Measurements from ENCODE around the gene PCAT6. TPM values are rescaled to one million over a fixed set of nuclear protein-coding genes. Genes with fewer than 3 reads are reported as not detected.
A peak's percentile ranks its signal among the peaks of the same experiment; 100 is the strongest.

PCAT6 gene
- total RNA-seq, 1 donor from 2014 or later, result 0.54 TPM

DNA sequence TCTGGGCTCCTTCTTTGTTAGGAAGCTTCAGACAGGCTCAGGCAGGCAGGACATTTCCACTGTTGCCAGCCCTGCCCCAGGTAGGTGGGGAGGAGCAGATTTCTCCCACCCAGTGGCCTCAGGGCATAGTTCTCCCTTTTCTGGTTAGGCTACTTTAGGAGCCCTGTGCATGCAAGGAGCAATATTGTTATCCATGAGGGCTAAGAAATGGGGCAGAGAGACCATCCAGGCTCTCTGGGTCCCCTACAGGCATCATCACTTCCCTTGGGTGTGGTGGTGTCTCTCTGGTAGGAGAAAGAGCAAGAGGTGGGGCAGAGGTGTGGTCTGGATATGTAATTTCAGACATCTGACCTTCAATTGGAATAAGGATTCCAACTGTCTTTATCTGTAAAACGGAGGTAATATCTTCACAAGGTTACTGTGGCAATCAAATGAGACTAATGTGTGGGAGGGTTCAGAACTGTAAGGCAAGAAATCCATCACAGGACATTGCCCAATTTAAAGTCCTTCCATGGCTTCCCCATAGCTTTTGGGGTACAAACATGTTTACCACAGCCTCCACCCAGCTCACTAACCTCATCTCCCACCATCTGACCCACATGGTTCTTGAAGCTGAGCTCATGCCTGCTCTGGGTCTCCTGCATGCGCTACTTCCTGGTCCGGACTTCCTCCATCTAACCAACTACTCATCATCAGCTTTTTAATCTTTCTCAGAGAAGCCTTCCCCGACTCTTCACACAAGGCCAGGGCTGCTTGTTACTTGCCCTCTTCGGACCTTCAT, 26.1 kb downstream of the PCAT6 start:
- DNase-seq (ENCODE audit: missing footprints), result no peak
- intact Hi-C loops (cut with DNase I), result no loop called here
- no peak for ATAC-seq

DNA sequence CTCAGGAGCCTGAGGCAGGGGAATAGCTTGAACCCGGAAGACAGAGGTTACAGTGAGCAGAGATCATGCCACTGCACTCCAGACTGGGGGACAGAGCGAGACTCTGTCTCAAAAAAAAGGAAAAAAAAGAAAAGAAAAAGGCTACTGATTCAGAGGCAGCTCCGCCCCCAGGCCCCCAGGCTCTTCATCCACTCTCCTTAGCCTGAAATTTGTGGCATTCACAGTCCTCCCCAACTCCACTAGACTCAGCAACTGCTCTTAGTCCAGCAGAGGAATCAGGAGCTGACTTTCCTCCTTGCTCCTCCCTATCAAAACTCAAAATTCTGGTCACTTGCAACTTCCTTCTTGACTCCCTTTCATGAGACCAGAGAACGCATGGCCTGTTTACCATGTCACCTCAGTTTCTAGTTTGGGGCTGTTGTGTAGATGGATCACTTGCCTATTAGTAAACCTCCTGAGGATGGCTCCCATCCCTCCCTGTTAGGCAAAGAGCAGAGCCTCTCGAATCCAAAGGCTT, 27.1 kb downstream of the PCAT6 start:
- no peak for DNase-seq (ENCODE audit: missing footprints)
- no peak for ATAC-seq
- intact Hi-C loops (cut with DNase I), result no loop called here

DNA sequence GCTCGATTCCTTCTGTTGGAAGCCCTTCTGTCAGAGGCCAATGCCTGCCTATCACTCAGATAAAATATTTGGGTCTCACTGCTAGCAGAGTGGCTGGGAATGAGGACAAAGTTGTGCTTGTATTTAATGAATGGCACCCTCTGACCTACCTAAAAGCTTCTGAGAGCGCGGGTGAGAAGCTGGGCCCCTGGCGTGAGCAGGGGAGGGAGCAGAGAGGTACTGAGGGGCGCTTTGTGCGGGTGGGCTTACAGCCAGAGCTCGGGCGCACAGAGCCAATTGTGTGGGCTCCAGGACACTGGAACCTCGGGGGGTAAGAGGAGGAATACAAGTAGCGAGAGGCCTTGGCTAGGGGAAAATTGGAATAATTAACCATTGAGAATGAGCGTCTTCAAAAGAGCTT, 32.3 kb downstream of the PCAT6 start:
- no peak for ATAC-seq
- no peak for DNase-seq (ENCODE audit: missing footprints)
- intact Hi-C loops (cut with DNase I), result no loop called here

DNA sequence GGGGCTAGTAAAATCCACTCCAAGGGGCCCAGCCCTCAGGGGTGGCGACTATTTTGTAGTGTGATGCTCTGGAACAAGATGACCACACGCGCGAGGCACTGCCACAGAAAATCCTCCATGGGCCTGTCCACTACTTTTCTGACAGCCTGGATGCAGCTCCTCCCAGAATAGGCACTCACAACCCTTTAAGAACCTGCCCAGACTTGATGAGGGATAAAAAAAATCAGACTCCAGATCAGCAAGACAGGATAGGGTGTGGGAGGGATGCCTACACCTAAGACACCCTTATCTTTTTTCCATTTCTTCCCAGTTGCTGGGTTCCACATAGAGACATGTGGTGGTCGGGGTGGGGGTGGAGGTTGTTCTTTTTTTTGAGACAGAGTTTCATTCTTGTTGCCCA, 33.5 kb downstream of the PCAT6 start:
- intact Hi-C loops (cut with DNase I), result no loop called here
- ATAC-seq (no peak), DNase-seq (ENCODE audit: missing footprints) (no peak)

DNA sequence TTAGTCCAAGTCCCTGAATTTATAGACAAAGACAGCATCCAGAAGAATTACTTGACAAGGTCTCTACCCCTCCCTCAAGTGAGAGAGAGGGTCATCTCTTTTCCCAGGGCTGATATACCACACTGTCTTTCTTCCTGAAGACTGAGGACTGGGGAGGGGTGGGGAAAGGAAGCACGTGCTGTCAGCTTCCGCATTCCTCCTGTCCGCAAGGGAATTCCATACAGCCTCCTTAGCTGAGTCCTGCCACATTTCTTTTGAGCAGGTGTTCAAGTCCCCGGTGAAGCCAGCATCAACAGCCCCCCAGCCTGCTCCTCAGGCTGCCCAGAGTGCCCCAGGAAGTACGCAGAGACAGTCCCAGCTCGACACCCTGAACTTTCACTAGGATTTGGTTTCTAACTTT, 34.2 kb downstream of the PCAT6 start:
- ATAC-seq (no peak), DNase-seq (ENCODE audit: missing footprints) (no peak)
- intact Hi-C loops (cut with DNase I), result no loop called here

DNA sequence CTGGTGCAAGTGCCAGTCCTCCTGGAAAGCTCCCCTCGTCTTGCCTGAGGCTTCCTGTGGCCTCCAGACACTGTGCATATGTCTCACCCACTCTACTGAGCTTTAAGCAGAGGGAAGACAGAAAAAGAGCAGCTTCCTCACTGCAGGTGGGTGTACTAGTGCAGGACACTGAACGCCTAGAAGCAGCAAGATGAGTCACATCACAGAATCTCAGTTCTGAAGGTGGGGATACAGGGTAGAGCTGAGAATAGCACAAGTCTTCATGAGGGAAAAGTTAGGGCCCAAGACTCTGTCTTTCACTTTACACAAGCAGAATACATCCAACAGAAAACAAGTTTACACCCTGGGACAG, 37.4 kb downstream of the PCAT6 start:
- ATAC-seq (no peak), DNase-seq (ENCODE audit: missing footprints) (no peak)
- intact Hi-C loops (cut with DNase I), result no loop called here

DNA sequence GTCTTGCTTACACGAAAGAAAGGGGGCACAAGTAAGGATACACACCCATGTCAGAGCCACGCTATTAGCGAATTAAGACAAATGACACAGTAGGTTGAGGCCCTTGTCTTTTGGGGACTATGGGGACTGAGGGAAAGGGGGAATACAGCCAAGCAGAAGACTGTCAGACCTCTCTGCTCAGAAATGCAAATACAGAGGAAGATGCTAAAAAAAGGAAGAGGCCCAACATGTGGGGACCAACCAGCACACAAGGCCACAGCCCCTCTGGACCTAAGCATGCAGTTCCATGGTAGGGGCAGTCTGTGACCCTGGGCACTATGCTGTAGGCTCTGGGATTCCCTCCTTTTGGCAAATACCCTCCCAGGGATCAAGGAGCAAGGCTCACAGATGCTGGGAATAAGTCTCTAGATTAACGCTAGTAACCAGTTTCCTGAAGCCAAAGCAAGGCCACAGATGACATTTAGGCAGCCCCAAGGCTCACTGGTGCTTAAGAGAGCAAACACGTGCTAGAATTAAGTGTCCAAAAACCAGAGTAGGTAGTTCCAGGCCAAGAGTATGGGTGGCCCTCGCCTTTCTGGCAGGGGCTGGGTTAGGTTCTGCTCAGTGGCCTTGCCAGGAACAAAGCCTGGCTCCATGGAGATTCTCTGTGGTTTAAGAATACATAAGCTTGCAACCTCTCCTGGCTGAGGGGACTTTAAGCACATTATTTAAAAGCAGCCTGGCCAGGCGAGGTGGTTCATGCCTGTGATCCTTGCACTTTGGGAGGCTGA, 40.0 kb downstream of the PCAT6 start:
- ATAC-seq (peak; percentile 38), DNase-seq (ENCODE audit: missing footprints) (no peak)
- intact Hi-C loops (cut with DNase I), result no loop called here

DNA sequence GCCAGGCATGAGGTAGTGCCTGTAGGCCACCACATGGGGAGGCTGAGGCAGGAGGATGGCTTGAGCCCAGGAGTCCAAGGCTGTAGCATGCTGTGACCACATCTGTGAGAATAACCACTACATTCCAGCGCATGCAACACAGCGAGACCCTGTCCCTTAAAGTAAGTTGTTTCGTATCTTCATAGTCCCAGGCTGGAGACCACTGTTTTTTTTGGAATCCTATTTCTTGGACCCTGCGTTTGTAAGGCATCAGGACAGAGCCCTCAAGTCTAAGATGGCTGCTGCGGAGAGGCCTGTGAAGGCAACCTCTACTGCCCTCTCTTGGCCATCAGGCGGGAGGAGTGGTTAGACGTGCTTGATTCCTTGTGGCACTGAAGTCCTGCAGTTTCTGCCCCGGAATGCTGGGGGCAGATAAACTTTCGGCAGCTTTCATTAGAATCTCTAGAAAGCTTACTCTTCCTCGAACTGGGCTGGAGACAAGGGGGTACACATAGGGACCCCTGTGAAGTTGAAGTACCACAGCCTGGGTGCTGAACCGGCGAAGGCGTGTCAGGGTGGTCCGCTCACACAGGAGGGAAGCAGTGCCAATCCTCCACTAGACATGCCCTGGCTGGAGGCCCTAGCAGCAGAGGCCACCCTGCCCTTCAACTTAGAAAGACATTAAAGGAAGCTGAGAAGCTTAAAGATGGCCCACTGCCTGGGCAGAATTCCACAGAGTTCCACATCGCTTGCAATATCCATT, 41.6 kb downstream of the PCAT6 start:
- no peak for ATAC-seq
- DNase-seq (ENCODE audit: missing footprints), result no peak
- intact Hi-C loops (cut with DNase I), result no loop called here

DNA sequence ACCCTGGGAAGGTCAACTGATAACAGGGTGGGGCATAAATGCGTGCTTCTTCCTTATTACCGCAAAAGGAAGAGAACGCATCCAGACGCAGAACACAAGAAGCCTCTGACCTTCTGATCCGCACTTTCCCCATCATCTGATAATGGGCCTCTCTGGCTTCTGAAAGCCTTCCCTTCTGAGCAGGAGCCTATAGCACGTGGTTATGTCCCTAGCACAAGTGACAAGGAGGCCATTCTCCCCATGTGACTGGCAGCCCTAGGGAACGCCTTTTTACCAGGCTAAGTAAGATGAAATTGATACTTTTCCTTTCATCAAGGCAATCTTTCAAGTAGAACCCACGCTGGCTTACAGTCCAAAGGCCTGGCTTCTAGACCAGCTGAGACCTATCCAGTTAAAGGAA, 44.0 kb downstream of the PCAT6 start:
- DNase-seq (ENCODE audit: missing footprints) (no peak), ATAC-seq (no peak)
- intact Hi-C loops (cut with DNase I), result no loop called here

DNA sequence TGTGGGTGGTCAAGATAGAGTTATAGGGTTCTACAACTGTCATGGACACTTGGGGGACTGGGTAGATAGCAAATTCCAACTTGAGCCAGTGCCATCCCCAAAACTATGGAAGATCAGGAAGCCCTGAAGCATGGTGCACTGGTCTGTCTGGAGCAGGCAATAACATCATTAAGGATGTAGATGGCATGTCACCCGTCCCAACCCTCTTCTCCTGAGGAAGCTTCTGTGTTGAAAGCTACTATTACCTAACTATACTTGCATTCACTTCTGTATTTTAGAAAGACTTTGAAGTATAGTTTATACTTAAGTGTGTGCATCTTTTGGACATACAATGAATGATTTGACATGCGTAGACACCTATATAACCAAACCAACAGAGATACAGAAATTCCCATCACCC, 45.3 kb downstream of the PCAT6 start:
- no peak for ATAC-seq
- intact Hi-C loops (cut with DNase I), result no loop called here
- no peak for DNase-seq (ENCODE audit: missing footprints)

DNA sequence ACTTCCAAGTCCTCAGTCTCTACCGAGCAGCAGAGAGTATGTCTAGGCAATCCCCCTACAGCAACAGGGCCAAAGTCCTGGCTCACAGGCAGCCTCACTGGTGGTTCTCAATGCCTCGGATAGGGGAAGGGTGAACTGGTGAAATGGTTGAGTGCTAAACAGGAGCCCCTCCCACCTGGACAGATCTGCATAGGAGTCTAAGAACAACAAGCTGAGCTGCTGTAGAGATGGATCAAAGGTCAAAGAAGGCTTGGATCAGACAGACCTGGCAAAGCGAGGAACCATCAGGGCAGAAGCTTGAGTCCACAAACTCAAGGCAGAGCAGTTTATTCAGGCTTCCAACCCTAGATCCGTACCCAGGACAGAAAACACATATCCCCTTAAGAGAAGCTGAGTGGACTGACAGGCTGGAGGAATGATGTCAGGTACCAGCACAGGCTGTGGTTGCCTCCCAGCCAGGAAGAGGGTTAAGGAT, 46.4 kb downstream of the PCAT6 start:
- intact Hi-C loops (cut with DNase I), result no loop called here
- ATAC-seq, result no peak

DNA sequence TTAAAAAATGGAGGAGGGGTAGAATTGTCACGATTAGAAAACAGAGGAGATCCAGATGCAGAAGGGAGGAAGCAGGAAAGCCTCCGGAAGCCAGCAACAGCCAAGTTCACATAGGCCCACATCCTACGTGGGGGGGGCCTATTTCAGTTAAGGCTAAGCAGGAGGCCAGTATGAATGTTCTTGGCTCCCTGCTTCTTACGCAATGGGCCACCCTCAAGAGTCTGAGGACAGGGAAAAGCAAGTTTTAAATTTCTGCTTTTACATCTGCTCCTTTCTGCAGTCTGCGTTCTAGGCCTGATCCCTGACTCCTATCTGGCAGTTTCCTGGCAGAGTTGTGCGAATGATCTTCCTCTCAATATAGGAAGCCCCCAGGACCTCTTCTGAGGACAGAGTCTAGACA, 47.6 kb downstream of the PCAT6 start:
- intact Hi-C loops (cut with DNase I), result no loop called here
- ATAC-seq, result peak; percentile 78
- no peak for DNase-seq (ENCODE audit: missing footprints)

More for the DNA sequence above, 46.4 kb downstream of the PCAT6 start:
- DNase-seq (ENCODE audit: missing footprints), result no peak

DNA sequence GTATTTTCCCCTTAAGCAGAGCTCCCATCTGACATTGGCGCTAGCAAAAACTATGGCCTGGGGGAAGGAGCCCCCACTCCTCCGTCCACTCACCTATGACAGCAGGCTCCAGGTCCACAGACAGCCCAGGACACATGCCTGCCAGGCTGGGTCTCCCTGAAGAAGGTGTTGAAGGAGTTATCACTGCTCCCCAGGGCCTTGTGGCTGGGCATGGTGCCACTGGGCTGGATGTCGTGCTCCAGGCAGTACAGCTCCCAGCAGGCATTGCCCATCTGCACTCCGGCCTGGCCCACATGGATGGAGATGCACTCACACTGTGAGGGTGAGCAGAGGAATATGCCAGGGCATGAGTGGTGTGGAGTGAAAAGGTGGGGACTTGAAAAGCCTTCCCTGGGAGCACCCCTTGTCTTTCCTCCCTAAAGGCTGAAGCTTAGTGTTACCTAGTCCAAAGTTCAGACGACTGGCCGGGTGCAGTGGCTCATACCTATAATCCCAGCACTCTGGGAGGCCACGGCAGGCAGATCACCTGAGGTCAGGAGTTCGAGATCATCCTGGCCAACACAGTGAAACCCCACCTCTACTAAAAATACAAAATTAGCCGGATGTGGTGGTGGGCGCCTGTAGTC, 48.1 kb downstream of the PCAT6 start:
- DNase-seq (ENCODE audit: missing footprints), result peak; percentile 76
- intact Hi-C loops (cut with DNase I), result no loop called here
- ATAC-seq, result no peak

DNA sequence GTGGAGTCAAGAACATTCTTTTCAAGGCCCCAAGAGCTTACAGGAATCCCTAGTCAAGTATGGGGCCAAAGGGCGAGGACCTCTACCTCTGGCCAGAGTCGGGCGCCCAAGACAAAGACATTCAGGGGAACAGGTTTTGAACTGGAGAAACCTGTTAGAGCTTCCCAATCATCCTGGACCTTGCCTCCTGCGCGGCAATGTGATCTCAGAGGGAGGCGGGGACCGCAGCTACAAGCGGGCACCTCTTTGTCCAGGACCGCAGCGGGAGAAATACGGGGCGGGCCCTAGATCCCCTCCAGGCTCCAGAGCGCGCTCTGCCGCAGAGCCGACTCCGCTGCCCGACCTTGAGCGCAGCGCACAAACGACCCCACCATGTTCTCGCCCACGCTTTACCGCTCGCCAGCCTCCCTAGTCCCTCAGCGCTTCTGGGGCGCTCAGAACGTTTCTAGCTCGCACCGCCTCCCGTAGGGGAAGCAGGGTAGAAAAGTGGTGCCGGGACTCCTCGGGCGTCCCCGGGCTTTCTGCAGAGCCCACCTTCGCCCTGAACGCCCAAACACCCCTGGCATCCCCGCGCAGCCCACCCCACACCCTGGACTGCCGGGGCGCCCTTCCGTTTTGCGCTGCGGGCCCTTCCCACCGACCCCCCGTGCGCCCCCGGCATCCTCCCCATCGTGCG, 50.1 kb downstream of the PCAT6 start:
- intact Hi-C loops (cut with DNase I), result no loop called here
- ATAC-seq, result peak; percentile 38
- no peak for DNase-seq (ENCODE audit: missing footprints)

Other genes with a start within 250 kb of the PCAT6 start
- gene SYT2, start 100.5 kb upstream of the PCAT6 start, total RNA-seq, result not detected
- 10.8 TPM for gene KDM5B, start 2.5 kb upstream of the PCAT6 start, total RNA-seq
- gene RABIF, start 78.2 kb downstream of the PCAT6 start, total RNA-seq, result 6.1 TPM
- 19.3 TPM for gene KLHL12, start 116.3 kb downstream of the PCAT6 start, total RNA-seq
- gene ADIPOR1, start 147.4 kb downstream of the PCAT6 start, total RNA-seq, result 85.8 TPM
- gene CYB5R1, start 156.3 kb downstream of the PCAT6 start, total RNA-seq, result 134 TPM
- 24.0 TPM for gene TMEM183A, start 196.4 kb downstream of the PCAT6 start, total RNA-seq
- 22.2 TPM for gene PPFIA4, start 215.5 kb downstream of the PCAT6 start, total RNA-seq

Data from Right ventricle myocardium inferior (tissue), 1 donor.